ENCODE data around the gene C3AR1.

DNA sequence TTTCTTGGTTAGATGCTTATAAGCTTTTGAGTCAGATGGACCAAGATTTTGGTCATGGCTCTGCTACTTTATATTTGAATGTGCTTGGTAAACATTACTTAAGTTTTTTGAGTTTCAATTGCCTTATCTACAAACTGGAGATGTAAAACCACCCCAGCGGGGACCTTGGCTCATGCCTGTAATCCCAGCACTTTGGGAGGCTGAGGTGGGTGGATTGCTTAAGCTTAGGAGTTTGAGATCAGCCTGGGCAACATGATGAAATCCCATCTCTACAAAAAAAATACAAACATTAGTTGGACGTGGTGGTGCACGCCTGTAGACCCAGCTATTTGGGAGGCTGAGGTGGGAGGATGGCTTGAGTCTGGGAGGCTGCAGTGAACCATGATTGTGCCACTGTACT lies 27.1 kb upstream of the C3AR1 start:
- TF ChIP-seq, protein P1, sequence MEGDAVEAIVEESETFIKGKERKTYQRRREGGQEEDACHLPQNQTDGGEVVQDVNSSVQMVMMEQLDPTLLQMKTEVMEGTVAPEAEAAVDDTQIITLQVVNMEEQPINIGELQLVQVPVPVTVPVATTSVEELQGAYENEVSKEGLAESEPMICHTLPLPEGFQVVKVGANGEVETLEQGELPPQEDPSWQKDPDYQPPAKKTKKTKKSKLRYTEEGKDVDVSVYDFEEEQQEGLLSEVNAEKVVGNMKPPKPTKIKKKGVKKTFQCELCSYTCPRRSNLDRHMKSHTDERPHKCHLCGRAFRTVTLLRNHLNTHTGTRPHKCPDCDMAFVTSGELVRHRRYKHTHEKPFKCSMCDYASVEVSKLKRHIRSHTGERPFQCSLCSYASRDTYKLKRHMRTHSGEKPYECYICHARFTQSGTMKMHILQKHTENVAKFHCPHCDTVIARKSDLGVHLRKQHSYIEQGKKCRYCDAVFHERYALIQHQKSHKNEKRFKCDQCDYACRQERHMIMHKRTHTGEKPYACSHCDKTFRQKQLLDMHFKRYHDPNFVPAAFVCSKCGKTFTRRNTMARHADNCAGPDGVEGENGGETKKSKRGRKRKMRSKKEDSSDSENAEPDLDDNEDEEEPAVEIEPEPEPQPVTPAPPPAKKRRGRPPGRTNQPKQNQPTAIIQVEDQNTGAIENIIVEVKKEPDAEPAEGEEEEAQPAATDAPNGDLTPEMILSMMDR (conservative IDR thresholded peaks at IDR 0.05) = no peak
- TF ChIP-seq ZFX (IDR thresholded peaks at IDR 0.05) = no peak
